PC-9 (cell line): ENCODE data around the gene SOCS2. TPM values are rescaled to one million over a fixed set of nuclear protein-coding genes. Genes with fewer than 3 reads are reported as not detected.
A peak's percentile ranks its signal among the peaks of the same experiment; 100 is the strongest.

Experiments
- BruUV-seq: library from RNA; stranded (reverse); fragments of 400-500 nt; replicated peaks from 2 replicates; lab custom pipeline; 2021; lab: Mats Ljungman, UMichigan
- CTCF ChIA-PET: fragments of 300-600 bp; sonication (Branson Sonifier 250); formaldehyde crosslinking; loops from one replicate; lab custom pipeline; 2022; ENCODE audit warnings: antibody characterized with exemption; lab: Charles Lee
- POLR2A ChIA-PET: fragments of 300-600 bp; sonication (Branson Sonifier 250); formaldehyde crosslinking; loops from one replicate; lab custom pipeline; 2022; ENCODE audit warnings: antibody characterized with exemption; ENCODE audit not compliant: unreplicated experiment; lab: Charles Lee
- DNase-seq, 2 experiments: peaks; one replicate each; pipeline versions ENCODE4 v3.0.0 to v3.0.0-alpha.2; 2015 to 2022; ENCODE audit warnings: mixed read lengths in 1 of 2
- H2AFZ ChIP-seq: fragments of 200-600 bp; sonication (generic); 2 replicates; pipeline ENCODE4 v1.8.1; 2017; ENCODE audit warnings: antibody characterized with exemption
- H3F3A ChIP-seq: fragments of 200-600 bp; sonication (generic); 2 replicates; pipeline ENCODE4 v1.8.1; 2017; ENCODE audit warnings: antibody characterized with exemption, mild to moderate bottlenecking, low read depth; ENCODE audit not compliant: insufficient read depth
- H3K27ac ChIP-seq: fragments of 200-600 bp; sonication (generic); 2 replicates; pipeline ENCODE4 v1.6.1; 2016; ENCODE audit warnings: mixed run types
- H3K27me3 ChIP-seq: fragments of 200-600 bp; sonication (generic); 2 replicates; pipeline ENCODE4 v1.6.1; 2016; ENCODE audit warnings: low read depth, mixed run types; ENCODE audit not compliant: insufficient read depth
- H3K36me3 ChIP-seq: fragments of 200-600 bp; sonication (generic); 2 replicates; pipeline ENCODE4 v1.6.1; 2016; ENCODE audit warnings: low read depth, mixed run types
- H3K4me1 ChIP-seq: fragments of 200-600 bp; sonication (generic); replicated peaks from 2 replicates; pipeline ENCODE4 v1.6.1; 2016; ENCODE audit warnings: mixed run types; ENCODE audit not compliant: insufficient read depth
- H3K4me2 ChIP-seq: fragments of 200-600 bp; sonication (generic); 2 replicates; pipeline ENCODE4 v1.6.1; 2017; ENCODE audit warnings: mixed run types
- H3K4me3 ChIP-seq: fragments of 200-600 bp; sonication (generic); 2 replicates; pipeline ENCODE4 v1.6.1; 2016; ENCODE audit warnings: mixed run types
- H3K79me2 ChIP-seq: fragments of 200-600 bp; sonication (generic); 2 replicates; pipeline ENCODE4 v1.6.1; 2017; ENCODE audit warnings: low read depth, mixed run types
- H3K9me2 ChIP-seq: fragments of 200-600 bp; sonication (generic); 2 replicates; pipeline ENCODE4 v1.8.1; 2017; ENCODE audit warnings: mild to moderate bottlenecking; ENCODE audit not compliant: insufficient read depth
- H3K9me3 ChIP-seq: fragments of 200-600 bp; sonication (generic); 2 replicates; pipeline ENCODE4 v1.8.1; 2016; ENCODE audit warnings: low read depth; ENCODE audit not compliant: insufficient read depth
- H4K20me1 ChIP-seq: fragments of 200-600 bp; sonication (generic); 2 replicates; pipeline ENCODE4 v1.8.1; 2017; ENCODE audit not compliant: insufficient read depth
- CTCF ChIP-seq: fragments of 200-600 bp; sonication (generic); conservative IDR thresholded peaks from 2 replicates; pipeline ENCODE4 v1.6.1; 2017; ENCODE audit warnings: mixed run types, antibody characterized with exemption, mild to moderate bottlenecking, moderate library complexity
- EZH2 ChIP-seq: fragments of 200-600 bp; sonication (generic); IDR thresholded peaks from 2 replicates; pipeline ENCODE4 v1.8.0; 2017; ENCODE audit warnings: antibody characterized with exemption, low read depth
- intact Hi-C: fragments of 100-400 bp; cut with micrococcal nuclease; formaldehyde crosslinking; loops from one replicate; pipeline ENCODE4 v1.10.0; 2022; ENCODE audit not compliant: unreplicated experiment
- total RNA-seq: library from RNA; stranded (reverse); gene quantifications from 2 replicates; pipeline ENCODE4 v1.2.3, GENCODE V29; 2021

The SOCS2 gene
- total RNA-seq, 1 experiment from 2014 or later, result 9.2 TPM

GRCh38 chr12:93569301-93569655 lies 3.2 kb upstream of the SOCS2 start:
- peaks cover 8% of the 10 kb centered on the region for H3K4me1 ChIP-seq
- intact Hi-C loops, result loop anchor here (1.0 to 2.0 kb wide), 2 partner anchors 173 to 410 kb away; no protein-coding TSS in a partner anchor
- DNase-seq, result no peak
- no TSS peak for BruUV-seq
- no peaks in the 10 kb centered on the region for H3K36me3 ChIP-seq
- no peaks in the 10 kb centered on the region for H3K27me3 ChIP-seq
- no peak overlapping the region for H3K27ac ChIP-seq
- POLR2A ChIA-PET, result interaction anchor here (0.7 kb wide), 1 partner anchor 530 kb away, joined by 3 read pairs; no protein-coding TSS in a partner anchor
- peak overlapping the region; percentile 94; the same call in 1 of the 2 replicates for H3K4me3 ChIP-seq
- CTCF ChIA-PET, result interaction anchor here (0.9 to 1.3 kb wide), 4 partner anchors 43 to 532 kb away, joined by 3 to 15 read pairs (median 4); no protein-coding TSS in a partner anchor
- peak overlapping the region; percentile 96; the same call in 1 of the 2 replicates for H2AFZ ChIP-seq
- H3K4me2 ChIP-seq, result peak overlapping the region; percentile 97
- peaks cover 25% of the 10 kb centered on the region for H3F3A ChIP-seq
- TF ChIP-seq EZH2 (no peak), CTCF (no peak)
- no peaks in the 10 kb centered on the region for H3K79me2 ChIP-seq
- H4K20me1 ChIP-seq, result no peaks in the 10 kb centered on the region
- H3K9me3 ChIP-seq, result no peaks in the 10 kb centered on the region
- H3K9me2 ChIP-seq, result no peaks in the 10 kb centered on the region

- POLR2A ChIA-PET, result interaction anchor here (0.7 kb wide), 1 partner anchor 530 kb away, joined by 3 read pairs; no protein-coding TSS in a partner anchor
- Histone ChIP-seq H3K27ac (peak overlapping the region; percentile 80), H3K79me2 (no peaks in the 10 kb centered on the region), H3K4me3 (peak overlapping the region; percentile 94), H3K9me2 (no peaks in the 10 kb centered on the region), H3K4me2 (peak overlapping the region; percentile 97), H2AFZ (peak overlapping the region; percentile 96), H3K27me3 (no peaks in the 10 kb centered on the region), H3K36me3 (no peaks in the 10 kb centered on the region), H4K20me1 (no peaks in the 10 kb centered on the region), H3F3A (peaks cover 20% of the 10 kb centered on the region; the same call in 1 of the 2 replicates), H3K4me1 (peaks cover 2% of the 10 kb centered on the region), H3K9me3 (no peaks in the 10 kb centered on the region)
- TSS peak; percentile 48 for BruUV-seq
- TF ChIP-seq CTCF (peak; percentile 87), EZH2 (no peak)
- peak; percentile 79 to 83 for DNase-seq
- intact Hi-C loops, result loop anchor here (1.0 to 5.0 kb wide), 6 partner anchors 57 to 409 kb away; no protein-coding TSS in a partner anchor
- CTCF ChIA-PET, result interaction anchor here (0.9 to 1.3 kb wide), 4 partner anchors 43 to 531 kb away, joined by 3 to 15 read pairs (median 4); no protein-coding TSS in a partner anchor
Measured at GRCh38 chr12:93569656-93570551, 2.6 kb upstream of the SOCS2 start.

GRCh38 chr12:93570552-93571364 lies 1.7 kb upstream of the SOCS2 start:
- TF ChIP-seq EZH2 (no peak), CTCF (no peak; the same call in 1 of the 2 replicates)
- BruUV-seq, result no TSS peak
- CTCF ChIA-PET, result no interaction called here
- DNase-seq, result peak; percentile 76 to 90
- Histone ChIP-seq H3K4me3 (peak overlapping the region; percentile 94), H3K4me2 (peak overlapping the region; percentile 97), H3K9me3 (no peaks in the 10 kb centered on the region), H3K4me1 (no peaks in the 10 kb centered on the region), H3K9me2 (no peaks in the 10 kb centered on the region), H3K36me3 (no peaks in the 10 kb centered on the region), H2AFZ (peak overlapping the region; percentile 96), H3K79me2 (no peaks in the 10 kb centered on the region), H3F3A (peaks cover 20% of the 10 kb centered on the region; the same call in 1 of the 2 replicates), H3K27ac (peak overlapping the region; percentile 80), H4K20me1 (no peaks in the 10 kb centered on the region), H3K27me3 (no peaks in the 10 kb centered on the region)
- POLR2A ChIA-PET, result no interaction called here
- intact Hi-C loops, result loop anchor here (1.0 to 5.0 kb wide), 6 partner anchors 57 to 530 kb away; partner anchors contain the start of gene CRADD
